Bone marrow (tissue), 2 donors: ENCODE data around the gene FUT2.
A peak's percentile ranks its signal among the peaks of the same experiment; 100 is the strongest.
"Not testable (repeated sequence)": the region's sequence is repeated elsewhere in the genome, so short reads cannot be mapped to it uniquely, and the experiment has no call there.

Experiments used
- DNase-seq, 2 donors: peaks; one replicate each; lab custom pipeline; 2025; lab: John Stamatoyannopoulos, UW

The FUT2 gene

DNA sequence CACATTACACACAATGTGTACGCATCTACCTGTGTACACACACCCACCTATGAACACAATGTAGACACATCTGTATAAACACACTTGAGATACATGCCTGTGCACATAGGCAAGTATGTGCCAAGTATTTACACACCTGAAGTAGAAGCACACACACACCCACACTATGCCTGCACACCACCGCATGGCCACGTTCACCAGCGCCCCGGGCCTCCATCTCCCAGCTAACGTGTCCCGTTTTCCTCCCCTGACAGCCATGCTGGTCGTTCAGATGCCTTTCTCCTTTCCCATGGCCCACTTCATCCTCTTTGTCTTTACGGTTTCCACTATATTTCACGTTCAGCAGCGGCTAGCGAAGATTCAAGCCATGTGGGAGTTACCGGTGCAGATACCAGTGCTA is 6.9 kb downstream of the FUT2 start:
- no peak for DNase-seq

DNA sequence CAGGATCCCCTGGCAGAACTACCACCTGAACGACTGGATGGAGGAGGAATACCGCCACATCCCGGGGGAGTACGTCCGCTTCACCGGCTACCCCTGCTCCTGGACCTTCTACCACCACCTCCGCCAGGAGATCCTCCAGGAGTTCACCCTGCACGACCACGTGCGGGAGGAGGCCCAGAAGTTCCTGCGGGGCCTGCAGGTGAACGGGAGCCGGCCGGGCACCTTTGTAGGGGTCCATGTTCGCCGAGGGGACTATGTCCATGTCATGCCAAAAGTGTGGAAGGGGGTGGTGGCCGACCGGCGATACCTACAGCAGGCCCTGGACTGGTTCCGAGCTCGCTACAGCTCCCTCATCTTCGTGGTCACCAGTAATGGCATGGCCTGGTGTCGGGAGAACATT is 7.5 kb downstream of the FUT2 start:
- DNase-seq, result no peak

DNA sequence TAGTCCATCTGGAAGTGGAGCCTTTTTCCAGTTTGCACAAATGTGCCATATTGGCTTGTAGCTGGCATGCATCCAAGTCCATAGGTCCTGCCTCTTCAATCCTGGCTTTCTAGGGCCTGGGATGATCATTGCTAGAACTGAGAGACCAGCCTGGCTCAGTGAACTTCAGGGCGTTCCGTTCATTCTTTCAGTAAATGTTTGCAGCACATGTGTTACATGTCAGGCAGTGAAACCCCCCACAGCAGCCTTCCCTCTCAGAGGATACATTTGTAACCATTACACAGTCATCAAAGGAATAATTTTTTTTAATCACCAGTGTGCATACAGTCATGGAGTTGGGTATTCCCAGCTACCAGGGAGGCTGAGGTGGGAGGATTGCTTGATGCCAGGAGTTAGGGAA is 9.7 kb downstream of the FUT2 start:
- no peak for DNase-seq

DNA sequence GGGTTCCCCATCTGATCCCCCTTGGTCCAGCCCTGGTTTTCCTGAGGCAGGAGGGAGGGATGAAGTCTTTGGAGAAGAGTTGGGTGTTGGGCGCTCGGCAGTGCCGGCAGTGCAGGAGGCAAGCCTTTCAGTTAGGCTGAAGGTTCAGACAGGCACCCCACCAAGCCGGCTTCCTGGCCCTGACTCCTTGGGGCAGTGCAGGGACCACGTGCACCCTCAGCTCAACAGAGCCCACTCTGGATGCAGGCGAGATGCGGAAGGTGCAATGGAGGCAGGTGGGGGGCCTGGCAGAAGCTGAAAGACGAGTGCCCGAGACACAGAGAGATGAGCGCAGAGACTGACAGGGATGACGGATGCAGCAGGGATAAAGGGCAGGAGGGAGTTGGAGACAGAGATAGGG is 12.7 kb downstream of the FUT2 start:
- no peak for DNase-seq

DNA sequence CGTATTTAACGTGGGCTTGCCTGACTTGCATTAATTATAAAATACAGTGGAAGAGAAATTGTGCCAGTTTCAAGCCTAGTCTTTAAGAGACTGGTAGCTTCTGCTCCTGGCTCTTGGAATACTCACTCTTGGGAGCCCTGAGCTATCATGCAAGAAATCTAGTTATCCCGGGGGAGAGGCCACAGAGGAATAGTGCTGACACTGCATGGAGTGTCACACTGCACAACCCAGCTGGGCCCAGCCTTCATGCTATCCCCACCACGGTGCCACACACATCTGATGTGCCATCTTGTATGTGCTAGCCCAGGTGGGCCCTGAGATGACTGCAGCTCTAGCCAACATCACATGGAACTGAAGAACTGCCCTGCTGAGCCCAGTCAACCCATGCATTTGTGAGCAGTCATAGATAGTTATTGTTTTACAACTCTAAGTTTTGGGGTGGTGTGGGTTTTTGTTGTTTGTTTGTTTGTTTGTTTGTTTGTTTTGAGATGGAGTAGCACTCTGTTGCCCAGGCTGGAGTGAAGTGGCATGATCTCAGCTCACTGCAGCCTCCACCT is 15.4 kb downstream of the FUT2 start:
- no peak for DNase-seq

DNA sequence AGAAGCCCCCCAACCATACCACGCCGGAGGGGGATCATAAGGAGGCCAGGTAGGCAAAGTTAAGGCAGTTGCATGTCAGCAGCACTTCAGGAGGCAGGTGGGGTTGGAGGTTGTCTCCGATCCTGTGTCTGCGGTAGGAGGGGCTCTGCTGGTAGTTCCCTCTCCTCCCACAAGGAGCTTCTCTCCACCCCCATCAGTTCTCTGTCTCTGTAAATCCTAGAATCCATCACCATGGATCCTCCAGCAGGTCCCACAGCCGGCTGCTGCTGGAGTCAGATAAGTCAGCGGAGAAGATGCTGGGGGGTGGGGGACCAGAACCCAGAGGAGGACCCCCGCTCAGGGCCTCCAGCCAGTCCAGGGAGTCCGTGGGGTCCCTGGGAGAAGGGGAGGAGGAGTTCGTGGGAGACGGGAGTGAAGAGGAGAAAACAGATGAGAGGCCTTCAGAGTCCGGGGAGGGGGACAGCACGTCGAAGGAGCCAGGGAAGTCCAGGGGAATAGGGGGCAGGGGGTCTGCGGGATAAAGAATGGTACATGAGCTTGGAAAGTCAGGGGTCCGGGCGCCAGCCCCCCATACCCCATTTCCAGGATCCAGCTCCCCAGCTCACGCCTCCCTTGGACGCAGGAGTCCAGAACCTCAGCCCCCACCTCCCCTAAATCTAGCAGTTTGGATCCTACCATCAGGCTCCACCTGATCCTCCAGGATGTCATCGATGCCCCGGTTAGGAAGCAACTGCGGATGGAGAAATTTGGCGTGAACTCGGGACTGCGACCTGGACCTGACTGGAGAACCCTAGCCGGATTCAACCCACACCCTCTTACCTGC is 17.5 kb downstream of the FUT2 start:
- DNase-seq, result no peak

DNA sequence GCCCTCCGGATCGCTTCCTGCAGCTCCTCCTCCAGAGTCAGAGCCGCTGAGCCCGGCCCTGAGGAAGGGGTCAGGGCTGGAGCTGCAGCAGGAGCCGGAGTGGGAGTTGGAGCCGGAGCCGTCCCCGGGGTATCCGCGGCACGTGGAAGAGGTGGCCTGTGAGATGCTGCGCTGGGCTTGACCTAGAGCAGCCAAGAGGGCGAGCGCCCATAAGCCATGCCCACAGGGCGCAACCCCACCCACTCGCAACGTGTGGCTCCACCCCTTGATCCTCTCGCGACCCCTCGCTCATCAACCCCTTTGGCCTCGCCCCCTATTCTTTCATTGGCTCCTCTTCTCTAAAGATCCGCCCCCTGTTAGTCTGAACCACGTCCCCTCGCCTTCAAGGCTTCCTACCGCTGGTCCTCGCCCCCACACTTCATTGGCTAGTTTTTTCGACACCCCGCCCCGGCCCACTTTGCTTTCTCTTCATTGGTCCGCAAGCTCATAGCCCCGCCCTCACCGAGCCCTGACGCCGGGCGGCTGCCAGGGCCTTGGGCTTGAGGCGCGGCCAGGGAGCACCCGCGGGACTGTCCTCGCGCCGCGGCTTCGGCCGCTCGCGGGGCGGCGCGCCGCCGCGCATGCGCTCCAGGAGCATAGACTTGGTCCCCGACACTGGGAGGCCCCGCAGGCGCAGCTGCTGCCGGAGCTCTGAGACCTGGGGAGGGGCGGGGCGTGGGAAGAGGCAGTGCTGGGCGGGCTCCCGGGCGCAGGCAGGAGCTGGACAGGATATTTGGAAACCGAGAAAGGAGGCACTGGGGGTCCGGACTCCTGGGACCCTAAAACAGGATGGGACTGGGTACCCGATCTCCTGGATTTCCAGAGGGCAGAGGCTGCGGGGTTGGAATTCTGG is 18.3 kb downstream of the FUT2 start:
- DNase-seq, result peak; percentile 83 to 100

DNA sequence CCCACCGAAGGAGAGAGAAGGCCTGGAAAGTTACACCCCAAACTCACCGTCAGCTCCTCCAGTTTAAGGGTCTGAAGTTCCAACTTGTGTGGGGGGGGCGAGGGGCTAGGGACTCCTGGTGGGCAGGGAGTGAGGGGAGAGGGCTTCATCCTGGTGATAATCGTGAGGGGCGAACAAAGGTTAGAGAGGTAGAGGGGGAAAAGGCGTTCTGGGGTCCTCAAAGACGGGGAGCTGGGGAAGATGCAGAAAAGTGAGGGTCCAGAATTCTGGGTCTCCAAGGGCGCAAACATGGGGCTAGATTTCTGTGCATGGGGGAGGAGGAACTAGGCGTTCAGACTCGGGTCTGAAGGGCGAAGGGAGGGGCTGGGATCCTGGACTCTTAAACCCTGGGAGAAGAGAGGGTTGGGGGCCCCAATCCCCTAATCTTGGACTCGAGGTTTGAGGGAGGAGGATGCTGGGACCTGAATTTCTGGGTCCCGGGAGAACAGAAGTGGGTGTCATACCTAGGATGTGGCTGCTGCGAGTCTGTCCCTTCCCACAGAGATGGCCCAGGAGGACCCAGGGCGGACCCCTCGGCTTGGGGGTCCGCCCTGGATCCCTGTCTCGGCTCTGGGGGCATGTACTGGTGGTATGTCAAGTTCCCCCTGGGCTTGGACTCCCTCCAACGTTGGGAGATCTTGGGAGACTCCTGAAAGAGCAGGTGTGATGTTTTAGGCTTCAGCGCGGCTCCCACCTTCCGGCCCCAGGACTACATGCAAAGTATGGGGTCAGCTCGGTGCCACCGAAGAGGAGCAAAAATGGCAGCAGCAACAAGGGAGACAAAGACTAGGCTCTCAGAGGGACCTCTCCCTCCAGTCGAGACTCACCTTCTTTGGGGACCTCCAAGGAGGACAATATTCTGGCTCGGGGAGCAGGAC is 19.2 kb downstream of the FUT2 start:
- DNase-seq, result no peak

DNA sequence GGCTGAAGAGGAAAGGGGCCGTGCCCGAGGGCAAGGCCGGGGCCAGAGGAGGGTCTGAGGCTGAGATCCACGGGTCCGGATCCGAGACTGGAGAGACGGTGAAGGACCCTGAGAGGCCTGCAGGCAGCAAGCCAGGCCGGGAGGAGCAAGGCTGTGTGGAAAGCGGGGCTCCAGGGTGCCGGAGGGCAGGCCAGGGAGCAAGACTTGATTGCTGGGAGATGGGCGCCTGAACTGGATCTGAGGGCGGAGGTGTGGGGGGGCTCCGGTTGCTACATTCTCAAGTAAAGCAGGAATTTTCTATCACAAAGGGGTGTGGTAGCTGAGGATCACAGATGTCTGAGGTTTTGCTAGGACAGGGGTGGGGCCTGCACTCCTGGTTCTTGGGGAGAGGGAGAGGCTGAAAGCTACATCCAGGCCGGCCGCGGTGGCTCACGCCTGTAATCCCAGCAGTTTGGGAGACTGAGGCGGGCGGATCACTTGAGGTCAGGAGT is 20.0 kb downstream of the FUT2 start:
- DNase-seq, result no peak

DNA sequence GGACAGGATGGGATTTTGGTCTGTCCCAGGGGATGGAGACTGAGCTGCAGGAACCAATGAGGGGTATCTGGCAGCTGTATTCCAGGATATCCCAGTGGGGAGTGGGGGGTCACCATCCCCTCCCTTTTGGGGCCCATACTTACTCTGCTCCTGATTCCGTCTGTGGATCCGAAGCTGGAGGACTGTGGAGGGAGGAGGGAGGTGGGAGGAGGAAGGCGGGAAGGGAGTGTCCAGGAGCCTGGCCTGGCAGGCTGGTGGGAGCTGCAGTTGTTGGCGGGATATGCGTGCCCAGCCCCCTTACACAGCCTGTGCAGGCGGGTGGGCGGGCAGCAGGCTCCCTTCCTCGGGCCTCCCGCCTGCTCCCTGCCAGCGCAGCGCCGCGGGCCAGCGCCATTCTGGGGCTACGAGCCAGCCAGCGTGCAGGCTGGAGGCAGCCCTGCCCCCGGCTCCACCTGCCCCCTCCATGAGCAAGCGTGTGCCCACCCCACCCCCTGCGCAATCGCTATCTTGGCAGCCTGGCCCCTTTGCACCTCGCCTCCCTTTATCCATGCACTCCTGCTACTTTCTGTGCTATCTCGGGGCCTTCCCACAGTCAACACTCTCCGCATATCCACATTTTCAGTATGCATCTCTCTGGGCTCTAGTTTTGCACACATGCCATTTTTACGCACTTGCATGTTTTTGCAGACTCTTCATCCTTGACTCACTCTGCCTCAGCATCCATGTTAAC is 21.0 kb downstream of the FUT2 start:
- no peak for DNase-seq

DNA sequence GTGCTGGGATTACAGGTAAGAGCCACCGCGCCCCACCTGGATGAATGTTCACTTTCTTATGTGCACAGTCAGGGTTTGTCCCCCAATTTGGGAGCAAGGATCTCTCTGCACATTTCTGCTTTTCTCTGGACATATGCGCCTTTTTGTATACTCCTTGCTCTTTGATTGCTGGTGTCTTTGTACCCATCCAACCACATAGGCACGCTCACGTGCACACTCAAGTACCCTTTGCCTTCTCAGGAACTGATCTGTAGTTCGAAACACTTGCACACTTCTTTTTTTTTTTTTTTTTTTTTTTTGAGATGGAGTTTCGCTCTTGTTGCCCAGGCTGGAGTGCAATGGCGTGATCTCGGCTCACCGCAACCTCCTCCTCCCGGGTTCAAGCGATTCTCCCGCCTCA is 22.3 kb downstream of the FUT2 start:
- not testable (repeated sequence) for DNase-seq

DNA sequence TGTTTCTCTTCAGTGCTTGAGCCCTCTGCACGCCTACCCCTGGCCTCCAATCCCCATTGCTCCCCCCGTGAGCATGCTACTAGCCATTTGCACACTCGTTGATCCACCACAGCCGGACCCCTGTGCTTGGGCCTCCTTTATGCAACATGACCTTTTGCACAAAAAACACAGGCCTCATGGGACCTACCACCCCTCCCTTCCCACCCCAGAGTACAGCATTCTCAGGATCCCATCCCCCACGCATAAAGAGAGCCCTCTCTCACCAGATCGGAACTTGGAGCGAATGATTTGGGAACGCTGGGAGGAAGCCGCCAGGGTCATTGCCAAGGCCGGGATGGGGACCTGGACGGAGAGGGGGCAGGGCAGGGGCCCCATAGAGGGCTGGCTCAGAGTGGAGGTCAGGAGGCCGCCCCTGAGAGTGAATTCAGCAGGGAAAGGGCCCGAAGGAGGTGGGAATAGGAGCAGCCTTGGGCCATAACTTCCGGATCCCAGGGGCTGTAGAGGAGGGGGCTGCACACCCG is 23.0 kb downstream of the FUT2 start:
- DNase-seq, result no peak

DNA sequence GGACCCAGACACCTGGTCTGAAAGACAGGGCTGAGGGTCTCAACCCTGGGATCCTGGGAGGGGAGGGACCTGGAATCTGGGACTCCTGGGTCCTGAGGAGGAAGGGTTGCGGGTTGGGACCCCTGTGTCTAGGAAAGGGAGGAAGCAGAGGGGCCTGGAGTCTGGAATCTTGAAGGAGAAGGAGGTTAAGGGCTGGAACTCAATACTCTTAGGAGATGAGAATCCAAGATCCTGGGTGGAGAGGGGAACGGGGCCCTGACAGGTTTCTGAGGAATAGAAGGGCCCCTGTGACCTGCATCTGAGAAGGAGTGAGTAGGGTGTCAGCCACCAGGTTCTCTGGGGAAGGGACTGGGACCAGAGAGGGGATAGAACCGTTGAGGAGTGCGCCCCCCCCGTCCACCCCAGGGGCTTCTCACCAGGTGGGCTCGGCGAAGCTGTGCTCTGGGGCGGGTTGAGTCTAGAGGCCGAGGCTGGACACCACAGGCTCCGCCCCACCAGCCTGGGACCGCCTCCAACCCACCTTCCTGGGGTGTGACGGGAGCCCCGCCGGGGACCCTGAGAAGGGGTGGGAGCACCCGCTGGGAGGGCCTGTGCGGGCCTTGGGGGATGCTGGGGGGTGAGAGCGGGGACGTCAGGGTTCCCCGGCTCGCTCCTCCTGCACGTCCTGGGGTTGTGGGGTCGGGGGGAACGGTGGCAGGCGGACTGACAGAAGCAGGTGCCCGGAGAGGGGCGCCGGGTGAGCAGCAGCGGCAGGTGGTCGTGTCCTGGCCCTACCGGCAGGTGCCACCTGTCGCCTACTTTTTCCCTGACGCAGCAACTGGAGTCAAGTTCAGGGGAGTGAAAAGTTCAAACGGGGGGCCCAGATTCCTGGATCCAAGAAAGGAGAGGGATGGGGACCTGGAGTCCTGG is 23.7 kb downstream of the FUT2 start, which contains the start of gene MAMSTR:
MAMSTR (minus strand) TSS at position 463 of the 909 bp plus-strand sequence. CDS start 694 bp downstream, outside the sequence.
- DNase-seq, result no peak

DNA sequence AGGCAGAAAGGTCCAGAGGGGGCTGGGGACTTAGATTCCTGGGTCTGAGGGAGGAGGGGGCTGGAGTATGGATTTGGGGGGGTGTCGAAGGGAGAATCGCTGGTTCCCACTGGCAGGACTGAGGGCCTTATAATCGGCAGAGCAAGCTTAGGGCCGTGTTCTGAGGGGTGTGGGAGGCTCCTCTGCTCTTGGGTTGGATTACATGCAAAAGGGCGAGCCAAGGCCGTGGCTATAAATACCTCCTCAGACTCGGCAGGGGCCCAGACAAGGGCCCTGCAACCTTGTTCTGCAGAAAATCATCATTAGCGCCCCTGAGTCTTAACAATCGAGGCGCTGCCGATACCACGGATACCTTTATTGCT is 24.5 kb downstream of the FUT2 start:
- DNase-seq, result no peak

DNA sequence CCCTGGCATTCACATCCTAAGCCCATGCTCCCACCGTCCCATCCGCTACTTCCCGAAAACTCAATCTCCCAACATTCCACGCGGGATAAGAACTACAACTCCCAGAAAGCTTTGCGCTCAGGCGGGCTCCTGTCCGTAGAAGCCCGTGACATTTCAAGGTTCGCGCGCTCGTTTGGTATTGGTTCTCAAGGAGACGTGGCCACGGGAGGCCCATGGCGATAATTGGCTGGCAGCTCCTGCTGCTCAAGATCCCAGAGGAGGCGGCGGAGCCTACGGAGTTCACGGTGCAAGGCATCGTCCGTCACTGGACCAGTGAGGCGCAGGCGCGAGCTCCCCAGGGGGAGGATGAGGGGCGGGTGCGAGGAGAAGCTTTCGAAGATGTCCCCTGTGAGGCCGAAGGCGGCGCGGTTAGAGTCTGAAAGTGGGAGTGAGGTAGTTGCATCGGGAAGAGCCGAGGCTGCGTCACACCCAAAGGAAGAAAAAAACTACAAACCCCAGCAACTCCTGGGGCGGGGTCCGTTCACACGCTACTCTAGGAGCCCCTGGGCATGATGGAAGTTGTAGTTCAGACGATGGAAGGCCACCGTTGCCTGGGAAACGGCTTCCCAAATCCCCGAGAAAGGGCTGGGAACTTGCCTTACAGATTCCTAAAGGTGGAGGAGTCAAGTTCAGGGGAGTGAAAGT is 25.0 kb downstream of the FUT2 start:
- DNase-seq, result peak; percentile 76 to 89

DNA sequence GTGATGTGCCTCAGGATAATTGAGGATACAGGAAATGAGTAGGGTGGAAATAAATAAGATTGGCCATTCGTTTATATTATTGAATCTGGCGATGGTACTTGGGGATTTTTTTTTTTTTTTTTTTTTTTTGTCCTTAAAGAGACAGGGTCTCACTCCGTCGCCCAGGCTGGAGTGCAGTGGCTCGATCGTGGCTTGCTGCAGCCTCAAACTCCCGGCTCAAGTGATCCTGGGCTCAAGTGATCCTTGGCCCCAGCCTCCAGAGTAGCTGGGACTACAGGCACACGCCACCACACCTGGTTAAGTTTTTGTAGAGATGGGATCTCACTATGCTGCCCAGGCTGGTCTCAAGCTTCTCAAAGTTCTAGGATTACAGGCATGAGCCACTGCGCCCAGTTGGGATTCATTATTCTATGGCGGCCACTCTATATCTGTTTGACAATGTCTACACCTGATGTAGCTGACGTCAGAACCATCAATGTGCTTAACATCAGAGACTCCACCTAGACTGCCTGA is 26.5 kb downstream of the FUT2 start:
- no peak for DNase-seq

DNA sequence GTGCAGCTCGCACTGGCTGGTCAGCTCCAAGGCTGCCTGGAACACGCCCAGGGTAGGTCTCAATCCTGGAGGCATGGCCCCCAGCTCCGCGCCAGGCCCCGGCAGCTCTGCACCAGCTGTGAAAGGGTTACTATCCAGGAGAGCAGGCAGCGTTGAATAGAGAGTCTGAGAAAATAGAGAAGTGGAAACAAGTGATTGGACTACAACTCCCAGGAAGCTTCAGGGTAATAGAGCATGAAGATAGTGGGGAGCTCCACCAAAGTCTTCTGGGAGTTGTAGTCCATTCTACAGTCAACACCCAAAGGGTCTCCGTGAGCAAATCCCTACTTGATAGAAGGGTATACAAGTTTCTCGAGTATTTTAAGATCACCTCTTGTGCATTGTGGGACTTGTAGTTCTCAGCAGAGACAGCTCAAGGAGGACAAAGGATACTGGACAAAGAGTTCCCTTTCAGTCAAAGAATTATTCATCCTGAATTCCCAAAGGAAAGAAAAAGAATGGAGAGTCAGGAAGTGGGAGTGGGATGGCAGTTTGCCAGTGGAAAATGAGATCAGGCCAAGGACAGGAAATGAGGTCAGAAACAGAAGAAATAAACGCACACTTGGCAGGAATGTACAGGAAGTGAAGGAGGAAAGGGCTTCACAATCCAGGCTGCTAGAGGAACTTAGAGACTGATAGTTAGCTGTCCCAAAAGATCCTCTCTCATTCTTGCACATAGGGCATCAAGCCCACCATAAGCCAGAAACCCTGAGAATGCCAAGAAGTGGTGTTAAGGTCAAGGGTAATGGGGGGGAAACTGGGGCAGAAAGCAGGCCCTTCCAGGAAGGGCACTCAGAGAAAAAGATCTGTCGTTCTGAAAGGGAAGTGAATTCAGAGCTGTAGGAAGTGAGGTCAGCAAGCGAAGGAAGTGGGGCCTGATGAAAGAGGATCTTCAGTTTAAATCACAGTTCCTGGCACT is 29.3 kb downstream of the FUT2 start:
- peak; percentile 11 to 82 for DNase-seq

DNA sequence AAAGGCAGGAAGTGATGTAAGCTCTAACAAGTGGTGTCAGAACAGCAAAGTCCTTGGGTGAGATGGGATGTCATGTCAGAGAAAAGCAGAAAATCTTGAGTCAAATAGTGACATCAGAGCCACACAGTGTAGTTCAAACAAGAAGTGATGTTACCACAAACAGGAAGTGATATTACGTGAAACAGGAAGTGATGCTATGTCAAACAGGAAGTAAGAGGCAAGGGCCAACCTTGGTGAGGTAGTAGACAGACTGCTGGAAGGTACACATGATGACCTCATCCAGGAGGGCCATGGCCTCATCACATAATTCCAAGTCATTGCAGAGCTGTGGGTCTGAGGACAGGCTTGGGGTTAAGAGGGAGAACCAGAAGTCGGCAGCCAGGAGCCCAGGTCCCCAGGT is 30.8 kb downstream of the FUT2 start:
- no peak for DNase-seq
